Lung (tissue), 12 donors: Measurements from ENCODE around the gene SEC14L1. TPM values are rescaled to one million over a fixed set of nuclear protein-coding genes. Genes with fewer than 3 reads are reported as not detected.
A peak's percentile ranks its signal among the peaks of the same experiment; 100 is the strongest.

Source experiments
- ATAC-seq: fragments of 200-7000 bp; cut with Tn5 transposase; one replicate; pipeline ENCODE4 v1.9.1; 2020; ENCODE audit warnings: moderate number of reproducible peaks; ENCODE audit not compliant: insufficient read depth, low FRiP score
- DNase-seq, 3 donors: peaks; one replicate each; pipeline ENCODE4 v3.0.0-alpha.2; 2013 to 2017
- H3K27ac ChIP-seq, 2 donors: one replicate each; pipeline ENCODE4 v1.5.1; 2013; ENCODE audit warnings: mild to moderate bottlenecking in 2 of 2, moderate library complexity in 2 of 2, control low read depth in 1 of 2, inconsistent platforms in 1 of 2, low read depth in 1 of 2, low read length in 1 of 2
- H3K27me3 ChIP-seq, 3 donors: one replicate each; pipeline ENCODE4 v1.5.1; 2013; ENCODE audit warnings: low read length in 2 of 3; ENCODE audit not compliant: control insufficient read depth in 3 of 3, insufficient read depth in 3 of 3
- H3K36me3 ChIP-seq, 4 donors: one replicate each; pipeline ENCODE4 v1.5.1; 2013; ENCODE audit warnings: low read length in 4 of 4, mild to moderate bottlenecking in 1 of 4, moderate library complexity in 1 of 4; ENCODE audit not compliant: control insufficient read depth in 4 of 4, insufficient read depth in 4 of 4
- H3K4me1 ChIP-seq, 5 donors: one replicate each; pipeline ENCODE4 v1.5.1; 2013; ENCODE audit warnings: low read length in 5 of 5, mild to moderate bottlenecking in 2 of 5, moderate library complexity in 1 of 5; ENCODE audit not compliant: control insufficient read depth in 5 of 5, insufficient read depth in 5 of 5
- H3K4me3 ChIP-seq: one replicate; pipeline ENCODE4 v1.5.1; 2013; ENCODE audit warnings: mild to moderate bottlenecking, control low read depth, moderate library complexity
- H3K9ac ChIP-seq, 2 donors: one replicate each; pipeline ENCODE4 v1.5.1; 2013; ENCODE audit warnings: low read length in 2 of 2, control low read depth in 1 of 2; ENCODE audit not compliant: insufficient read depth in 1 of 2
- H3K9me3 ChIP-seq, 4 donors: one replicate each; pipeline ENCODE4 v1.5.1; 2013; ENCODE audit warnings: low read length in 3 of 4, mild to moderate bottlenecking in 1 of 4, moderate library complexity in 1 of 4; ENCODE audit not compliant: control insufficient read depth in 4 of 4, insufficient read depth in 3 of 4
- CTCF ChIP-seq: IDR thresholded peaks from 2 replicates; pipeline ENCODE4 v1.5.1; 2012; ENCODE audit warnings: mild to moderate bottlenecking; ENCODE audit errors: control extremely low read depth, extremely low read depth
- WGBS, 2 donors: extraction: QIAGEN DNeasy Blood & Tissue Kit; methylation state at CpG; one replicate each; pipeline ENCODE4 v1.1.7; 2013; 5-methylcytosine and 5-hydroxymethylcytosine counted together
- polyA plus RNA-seq, 2 donors: library from polyadenylated mRNA; stranded (reverse); fragments of 200-250 nt; gene quantifications; one replicate each; pipeline ENCODE4 v1.2.1, GENCODE V29; 2013
- total RNA-seq, 2 donors: library from RNA; depleted of rRNA in 1 of 2; stranded (reverse); fragments of >200 nt in 1 of 2; gene quantifications; one replicate each; pipeline ENCODE4 v1.2.1, GENCODE V29; 2014 to 2021
- donor health status: control.
- donor health status: control.
- donor health status: Bipolar disorder and iron deficiency.
- donor health status: healthy.
- donor health status: DM: yes; HTN: yes; CAD: no.

Gene SEC14L1
- total and polyA plus RNA-seq, 4 donors = 41.6 to 171 (median 135) TPM

DNA sequence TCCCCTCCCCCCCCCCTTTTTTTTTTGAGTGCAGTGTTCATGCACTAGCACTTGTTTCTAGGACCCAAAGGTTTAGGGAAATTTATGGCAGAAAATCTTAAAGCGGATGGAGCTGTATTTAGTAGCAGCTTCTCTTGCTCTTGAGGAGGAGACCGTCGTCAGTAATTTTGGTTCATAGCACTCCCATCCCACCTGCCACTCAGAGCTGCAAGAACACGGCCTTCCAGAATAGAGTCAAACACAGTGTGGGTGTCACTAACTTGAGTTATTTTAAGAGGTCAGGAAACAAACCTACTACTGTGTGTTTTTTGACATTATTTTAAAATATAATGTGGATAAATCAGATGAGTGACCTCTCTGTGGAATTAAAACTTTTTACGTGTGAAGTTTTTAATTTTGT, 37.3 kb downstream of the SEC14L1 start:
- H3K36me3 ChIP-seq = peaks cover 5 to 12% (median 9%) of the 10 kb centered on the region in 4 donors
- ATAC-seq = no peak
- H3K27me3 ChIP-seq = no peaks in the 10 kb centered on the region
- H3K27ac ChIP-seq = no peak overlapping the region
- TF ChIP-seq CTCF = no peak
- H3K4me3 ChIP-seq = no peak overlapping the region
- H3K9me3 ChIP-seq = peaks cover 0 to 13% (median 8%) of the 10 kb centered on the region in 4 donors
- WGBS, 2 donors = 70 to 87% methylated on average over 5 of the region's 5 CpGs
- H3K4me1 ChIP-seq = peaks cover 0 to 16% (median 5%) of the 10 kb centered on the region in 5 donors
- H3K9ac ChIP-seq = no peak overlapping the region
- DNase-seq = no peak

- no peak for TF ChIP-seq CTCF
- WGBS, 2 donors = 73 to 75% methylated on average over 14 of the region's 14 CpGs
- no peak overlapping the region for H3K4me3 ChIP-seq
- H3K27ac ChIP-seq = peak overlapping the region in 1 of 2 donors; percentile 0
- H3K4me1 ChIP-seq = peaks cover 0 to 15% (median 3%) of the 10 kb centered on the region in 5 donors
- H3K36me3 ChIP-seq = peaks cover 5 to 12% (median 9%) of the 10 kb centered on the region in 4 donors
- no peaks in the 10 kb centered on the region for H3K27me3 ChIP-seq
- H3K9me3 ChIP-seq = peaks cover 0 to 13% (median 8%) of the 10 kb centered on the region in 4 donors
- no peak overlapping the region for H3K9ac ChIP-seq
- ATAC-seq = no peak
- no peak for DNase-seq
These were observed 37.8 kb downstream of the SEC14L1 start for GRCh38 chr17:77178563-77178962.

DNA sequence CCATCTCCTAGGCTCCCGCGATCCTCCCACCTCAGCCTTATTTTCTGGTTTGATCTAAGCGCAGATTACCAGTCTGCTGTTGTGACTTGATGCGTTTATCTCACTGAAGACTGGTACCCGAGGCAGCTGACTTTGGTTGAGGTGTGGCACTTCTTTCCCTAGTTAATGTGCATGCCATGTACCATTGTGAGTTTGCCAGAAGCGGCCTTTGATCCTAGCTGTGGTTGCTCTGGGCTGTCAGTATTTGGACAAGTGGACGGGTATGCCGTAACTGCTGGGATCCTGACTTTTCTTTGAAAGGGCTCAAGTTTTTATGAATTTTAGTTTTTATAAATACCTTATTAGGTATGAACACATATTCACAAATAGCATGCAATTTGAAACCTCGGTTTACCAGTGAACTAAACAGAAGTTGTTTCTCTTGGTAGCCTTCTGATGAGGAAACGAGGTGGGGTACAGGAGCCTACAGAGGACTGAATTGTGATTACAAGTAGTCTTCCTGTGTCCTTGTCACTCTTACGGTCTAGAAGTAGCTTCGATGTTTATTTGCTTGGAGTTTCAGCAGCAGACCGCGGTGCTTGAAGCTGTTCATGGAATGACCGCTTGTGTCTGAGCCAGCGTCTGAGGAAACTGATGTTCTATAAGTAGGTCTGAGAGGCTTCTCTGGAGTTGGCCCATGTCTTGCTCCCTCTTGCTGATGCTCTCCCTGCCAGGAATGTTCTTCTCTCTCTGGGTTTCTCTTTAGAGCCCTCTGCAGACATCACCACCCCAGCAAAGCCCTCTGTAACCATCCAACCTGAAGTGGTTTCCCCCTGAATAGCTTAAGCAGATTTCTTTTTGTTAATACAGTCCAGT, 40.0 kb downstream of the SEC14L1 start:
- Histone ChIP-seq H3K27me3 (no peaks in the 10 kb centered on the region), H3K36me3 (no peaks in the 10 kb centered on the region), H3K4me3 (no peak overlapping the region), H3K9ac (no peak overlapping the region), H3K4me1 (peaks cover 0 to 23% (median 6%) of the 10 kb centered on the region in 5 donors), H3K27ac (peak overlapping the region in 1 of 2 donors; percentile 49), H3K9me3 (no peaks in the 10 kb centered on the region)
- no peak for ATAC-seq
- DNase-seq = no peak
- 60 to 76% methylated on average over 16 of the region's 16 CpGs for WGBS, 2 donors
- no peak for TF ChIP-seq CTCF
